ENCODE data around the gene GALNT16. TPM values are rescaled to one million over a fixed set of nuclear protein-coding genes. Genes with fewer than 3 reads are reported as not detected.

Gene GALNT16
- polyA plus RNA-seq, 1 experiment, result 1.7 TPM

- Histone ChIP-seq H3K36me3 (ENCODE audit: control insufficient read depth, insufficient read depth, low read length) (no peaks in the 10 kb centered on the region), H3K4me3 (ENCODE audit: low read depth, low read length) (no peak overlapping the region), H3K27me3 (ENCODE audit: control insufficient read depth, insufficient read depth, low read length) (no peaks in the 10 kb centered on the region; the same call in 1 of the 2 replicates)
- CTCF ChIA-PET, result interaction anchor here (0.8 to 4.1 kb wide), 3 partner anchors 11 to 116 kb away, joined by 3 to 29 read pairs (median 6); no protein-coding TSS in a partner anchor
- no peak for DNase-seq (ENCODE audit: low read depth)
- TF ChIP-seq, protein P1, sequence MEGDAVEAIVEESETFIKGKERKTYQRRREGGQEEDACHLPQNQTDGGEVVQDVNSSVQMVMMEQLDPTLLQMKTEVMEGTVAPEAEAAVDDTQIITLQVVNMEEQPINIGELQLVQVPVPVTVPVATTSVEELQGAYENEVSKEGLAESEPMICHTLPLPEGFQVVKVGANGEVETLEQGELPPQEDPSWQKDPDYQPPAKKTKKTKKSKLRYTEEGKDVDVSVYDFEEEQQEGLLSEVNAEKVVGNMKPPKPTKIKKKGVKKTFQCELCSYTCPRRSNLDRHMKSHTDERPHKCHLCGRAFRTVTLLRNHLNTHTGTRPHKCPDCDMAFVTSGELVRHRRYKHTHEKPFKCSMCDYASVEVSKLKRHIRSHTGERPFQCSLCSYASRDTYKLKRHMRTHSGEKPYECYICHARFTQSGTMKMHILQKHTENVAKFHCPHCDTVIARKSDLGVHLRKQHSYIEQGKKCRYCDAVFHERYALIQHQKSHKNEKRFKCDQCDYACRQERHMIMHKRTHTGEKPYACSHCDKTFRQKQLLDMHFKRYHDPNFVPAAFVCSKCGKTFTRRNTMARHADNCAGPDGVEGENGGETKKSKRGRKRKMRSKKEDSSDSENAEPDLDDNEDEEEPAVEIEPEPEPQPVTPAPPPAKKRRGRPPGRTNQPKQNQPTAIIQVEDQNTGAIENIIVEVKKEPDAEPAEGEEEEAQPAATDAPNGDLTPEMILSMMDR (IDR thresholded peaks at IDR 0.05; ENCODE audit: insufficient read depth, low read depth, low read length), result no peak
- POLR2A ChIA-PET, result no interaction called here
These were observed 97.7 kb downstream of the GALNT16 start for GRCh38 chr14:69357544-69358200.

- DNase-seq (ENCODE audit: low read depth), result no peak
- TF ChIP-seq, protein P1 (IDR thresholded peaks at IDR 0.05; ENCODE audit: insufficient read depth, low read depth, low read length), result no peak
- CTCF ChIA-PET, result interaction anchor here (1.4 to 4.1 kb wide), 2 partner anchors 12 to 116 kb away, joined by 6 to 29 read pairs; no protein-coding TSS in a partner anchor
These were observed 98.4 kb downstream of the GALNT16 start for GRCh38 chr14:69358233-69358963.

GRCh38 chr14:69358966-69359365 lies 99.0 kb downstream of the GALNT16 start:
- TF ChIP-seq, protein P1 (IDR thresholded peaks at IDR 0.05; ENCODE audit: insufficient read depth, low read depth, low read length), result no peak
- DNase-seq (ENCODE audit: low read depth), result no peak
- Histone ChIP-seq H3K36me3 (ENCODE audit: control insufficient read depth, insufficient read depth, low read length) (no peaks in the 10 kb centered on the region), H3K4me3 (ENCODE audit: low read depth, low read length) (no peak overlapping the region), H3K27me3 (ENCODE audit: control insufficient read depth, insufficient read depth, low read length) (no peaks in the 10 kb centered on the region; the same call in 1 of the 2 replicates)
- ChIA-PET POLR2A (no interaction called here), CTCF (interaction anchor here (1.4 to 4.1 kb wide), 2 partner anchors 12 to 116 kb away, joined by 6 to 29 read pairs; no protein-coding TSS in a partner anchor)

More at GRCh38 chr14:69358233-69358963, 98.4 kb downstream of the GALNT16 start:
- Histone ChIP-seq H3K36me3 (ENCODE audit: control insufficient read depth, insufficient read depth, low read length) (no peaks in the 10 kb centered on the region), H3K4me3 (ENCODE audit: low read depth, low read length) (no peak overlapping the region), H3K27me3 (ENCODE audit: control insufficient read depth, insufficient read depth, low read length) (no peaks in the 10 kb centered on the region; the same call in 1 of the 2 replicates)
- POLR2A ChIA-PET, result no interaction called here

DNA sequence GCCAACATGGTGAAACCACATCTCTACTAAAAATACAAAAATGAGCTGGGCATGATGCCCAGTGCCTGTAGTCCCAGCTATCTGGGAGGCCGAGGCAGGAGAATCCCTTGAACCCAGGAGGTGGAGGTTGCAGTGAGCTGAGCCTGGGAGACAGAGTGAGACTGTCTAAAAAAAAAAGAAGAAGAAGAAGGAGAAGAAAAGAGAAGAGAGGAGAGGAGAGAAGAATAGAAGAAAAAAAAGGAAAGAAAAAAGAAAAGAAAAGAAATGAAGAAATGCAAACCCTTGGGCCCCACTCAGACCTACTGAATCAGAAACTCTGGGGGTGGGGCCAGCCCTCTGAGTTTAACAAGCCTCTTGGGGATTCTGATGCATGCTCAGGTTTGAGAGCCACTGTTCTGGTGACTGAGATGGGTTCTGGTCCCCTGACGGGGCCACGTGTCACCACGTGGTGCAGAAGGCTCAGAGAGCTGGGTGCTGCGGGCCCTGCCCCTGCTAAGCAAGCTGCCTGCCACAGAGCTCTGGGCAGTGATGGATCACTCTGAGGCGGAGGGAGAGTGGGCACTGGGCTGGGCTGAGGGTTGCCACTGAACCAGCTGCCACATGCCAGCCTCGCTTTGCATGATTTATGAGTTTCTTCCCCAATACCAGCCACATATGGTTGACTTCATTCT lies 100.6 kb downstream of the GALNT16 start:
- TF ChIP-seq, protein P1 (IDR thresholded peaks at IDR 0.05; ENCODE audit: insufficient read depth, low read depth, low read length), result no peak
- CTCF ChIA-PET, result interaction anchor here (1.5 to 3.8 kb wide), 4 partner anchors 9 to 118 kb away, joined by 3 to 29 read pairs (median 8); no protein-coding TSS in a partner anchor
- POLR2A ChIA-PET, result no interaction called here
- Histone ChIP-seq H3K36me3 (ENCODE audit: control insufficient read depth, insufficient read depth, low read length) (no peaks in the 10 kb centered on the region), H3K4me3 (ENCODE audit: low read depth, low read length) (no peak overlapping the region), H3K27me3 (ENCODE audit: control insufficient read depth, insufficient read depth, low read length) (no peaks in the 10 kb centered on the region; the same call in 1 of the 2 replicates)
- DNase-seq (ENCODE audit: low read depth), result no peak

All from BJ (cell line).